RWPE2 (cell line): ENCODE data around the gene MYBPC3.

Experiments
- ATAC-seq: fragments of 200-7000 bp; cut with Tn5 transposase; 3 replicates; pipeline ENCODE4 v1.9.1; 2021; ENCODE audit warnings: low read depth
- DNase-seq: peaks from one replicate; pipeline ENCODE4 v3.0.0-alpha.2; 2020; ENCODE audit warnings: low spot score
- H3K27ac ChIP-seq: fragments of 450-650 bp; 2 replicates; pipeline ENCODE4 v1.5.1; 2017; ENCODE audit warnings: mild to moderate bottlenecking; ENCODE audit not compliant: poor library complexity, severe bottlenecking
- H3K27me3 ChIP-seq: fragments of 250-450 bp; sonication (Bioruptor Pico); 2 replicates; pipeline ENCODE4 v1.5.1; 2021; ENCODE audit warnings: mild to moderate bottlenecking, moderate library complexity; ENCODE audit not compliant: insufficient read depth, poor library complexity, severe bottlenecking
- H3K36me3 ChIP-seq: fragments of 250-450 bp; sonication (Bioruptor Pico); 2 replicates; pipeline ENCODE4 v1.5.1; 2020; ENCODE audit warnings: low read depth, mild to moderate bottlenecking, moderate library complexity
- H3K4me1 ChIP-seq: fragments of 250-450 bp; sonication (Bioruptor Pico); 2 replicates; pipeline ENCODE4 v1.5.1; 2021; ENCODE audit warnings: mild to moderate bottlenecking, moderate library complexity; ENCODE audit not compliant: insufficient read depth, poor library complexity, severe bottlenecking
- H3K4me3 ChIP-seq: fragments of 250-450 bp; sonication (Bioruptor Pico); 2 replicates; pipeline ENCODE4 v1.5.1; 2021; ENCODE audit warnings: mild to moderate bottlenecking, moderate library complexity; ENCODE audit not compliant: severe bottlenecking
- H3K9me3 ChIP-seq: fragments of 250-450 bp; sonication (Bioruptor Pico); 2 replicates; pipeline ENCODE4 v1.5.1; 2021; ENCODE audit warnings: mild to moderate bottlenecking, moderate library complexity; ENCODE audit not compliant: severe bottlenecking
- CTCF ChIP-seq: fragments of 450-650 bp; IDR thresholded peaks from one replicate; pipeline ENCODE4 v1.5.1; 2017; ENCODE audit warnings: mild to moderate bottlenecking, moderate library complexity; ENCODE audit not compliant: poor library complexity, severe bottlenecking

The MYBPC3 gene

GRCh38 chr11:47299078-47299477, 53.4 kb downstream of the MYBPC3 start:
- TF ChIP-seq CTCF: no peak

GRCh38 chr11:47296045-47296444, 56.5 kb downstream of the MYBPC3 start:
- Histone ChIP-seq H3K36me3 (peaks cover 39% of the 10 kb centered on the region), H3K4me1 (no peaks in the 10 kb centered on the region), H3K4me3 (no peak overlapping the region), H3K9me3 (no peaks in the 10 kb centered on the region), H3K27ac (no peak overlapping the region), H3K27me3 (no peaks in the 10 kb centered on the region)
- ATAC-seq (no peak), DNase-seq (no peak)
- TF ChIP-seq CTCF: no peak

More at GRCh38 chr11:47299078-47299477, 53.4 kb downstream of the MYBPC3 start:
- Histone ChIP-seq H3K4me3 (no peak overlapping the region), H3K27ac (no peak overlapping the region), H3K27me3 (no peaks in the 10 kb centered on the region), H3K36me3 (peaks cover 63% of the 10 kb centered on the region), H3K4me1 (no peaks in the 10 kb centered on the region), H3K9me3 (peaks cover 5% of the 10 kb centered on the region)
- no peak for DNase-seq
- no peak for ATAC-seq

- H3K9me3 ChIP-seq: no peaks in the 10 kb centered on the region
- DNase-seq (no peak), ATAC-seq (no peak)
- H3K27ac ChIP-seq: no peak overlapping the region
- H3K4me3 ChIP-seq: no peak overlapping the region
- no peaks in the 10 kb centered on the region for H3K4me1 ChIP-seq
- no peaks in the 10 kb centered on the region for H3K27me3 ChIP-seq
- H3K36me3 ChIP-seq: peaks cover 42% of the 10 kb centered on the region
- no peak for TF ChIP-seq CTCF
These were observed 57.1 kb downstream of the MYBPC3 start for GRCh38 chr11:47295385-47295784.

- no peak overlapping the region for H3K4me3 ChIP-seq
- TF ChIP-seq CTCF: no peak
- no peaks in the 10 kb centered on the region for H3K27me3 ChIP-seq
- H3K9me3 ChIP-seq: no peaks in the 10 kb centered on the region
- DNase-seq: no peak
- no peaks in the 10 kb centered on the region for H3K4me1 ChIP-seq
- H3K27ac ChIP-seq: no peak overlapping the region
- no peak for ATAC-seq
- H3K36me3 ChIP-seq: peaks cover 35% of the 10 kb centered on the region
These were observed 62.6 kb downstream of the MYBPC3 start for GRCh38 chr11:47289856-47290255.

- Histone ChIP-seq H3K4me3 (no peak overlapping the region), H3K27me3 (no peaks in the 10 kb centered on the region), H3K36me3 (peaks cover 53% of the 10 kb centered on the region), H3K4me1 (no peaks in the 10 kb centered on the region), H3K27ac (no peak overlapping the region), H3K9me3 (no peaks in the 10 kb centered on the region)
- no peak for ATAC-seq
- no peak for TF ChIP-seq CTCF
- DNase-seq: no peak
These were observed 64.4 kb downstream of the MYBPC3 start for GRCh38 chr11:47288066-47288465.
